Sigmoid colon (tissue), 7 donors: ENCODE data around the gene ASB18. TPM values are rescaled to one million over a fixed set of nuclear protein-coding genes. Genes with fewer than 3 reads are reported as not detected.

Source experiments
- DNase-seq: peaks from one replicate; pipeline ENCODE4 v3.0.0-alpha.2; 2019
- H3K27ac ChIP-seq, 4 donors: fragments of 200-600 bp; sonication (generic); one replicate each; pipeline ENCODE4 v1.5.1; 2016 to 2019; ENCODE audit warnings: mild to moderate bottlenecking in 1 of 4
- H3K27me3 ChIP-seq, 3 donors: fragments of 200-600 bp; sonication (generic); one replicate each; pipeline ENCODE4 v1.5.1; 2019; ENCODE audit warnings: mild to moderate bottlenecking in 1 of 3
- H3K36me3 ChIP-seq, 4 donors: fragments of 200-600 bp; sonication (generic); one replicate each; pipeline ENCODE4 v1.5.1; 2016 to 2019
- H3K4me1 ChIP-seq, 4 donors: fragments of 200-600 bp; sonication (generic); one replicate each; pipeline ENCODE4 v1.5.1; 2017 to 2019
- H3K4me3 ChIP-seq, 4 donors: fragments of 200-600 bp; sonication (generic); one replicate each; pipeline ENCODE4 v1.5.1; 2017 to 2019; ENCODE audit warnings: mild to moderate bottlenecking in 2 of 4, moderate library complexity in 1 of 4
- H3K9me3 ChIP-seq, 4 donors: fragments of 200-600 bp in 3 of 4; sonication (generic) in 3 of 4; one replicate each; pipeline versions ENCODE4 v1.5.1 to v1.6.1; 2013 to 2019
- EP300 ChIP-seq, 4 donors: sonication (generic); formaldehyde crosslinking; IDR thresholded peaks; one replicate each; pipeline ENCODE4 v1.6.1; 2017; ENCODE audit warnings: antibody characterized with exemption in 4 of 4
- POLR2A ChIP-seq, 2 donors: fragments of 450-650 bp; IDR thresholded peaks; one replicate each; pipeline ENCODE4 v1.6.1; 2016; ENCODE audit warnings: antibody characterized with exemption in 2 of 2, mild to moderate bottlenecking in 2 of 2, moderate library complexity in 2 of 2
- POLR2AphosphoS5 ChIP-seq, 4 donors: sonication (generic); formaldehyde crosslinking; IDR thresholded peaks; one replicate each; pipeline ENCODE4 v1.6.1; 2017; ENCODE audit warnings: antibody characterized with exemption in 4 of 4
- WGBS, 2 donors: extraction: QIAGEN DNeasy Blood & Tissue Kit; methylation state at CpG; one replicate each; pipeline ENCODE4 v1.1.7; 2013; 5-methylcytosine and 5-hydroxymethylcytosine counted together
- intact Hi-C: fragments of 100-400 bp; cut with DNase I; formaldehyde crosslinking; loops from one replicate; pipeline ENCODE4 v1.15.1; 2023
- polyA plus RNA-seq, 3 donors: library from polyadenylated mRNA; stranded (reverse); fragments of 200-250 nt; gene quantifications; one replicate each; pipeline ENCODE4 v1.2.3, GENCODE V29; 2013
- small RNA-seq, 3 donors: library from RNA; depleted of rRNA; stranded (forward); fragments of <200 nt; gene quantifications; one replicate each; pipeline ENCODE3, GENCODE V24; 2016
- total RNA-seq, 4 donors: library from RNA; depleted of rRNA; stranded (reverse); fragments of >200 nt; gene quantifications; one replicate each; pipeline ENCODE4 v1.1.0, GENCODE V29; 2016
- TF ChIP-seq, protein P1 (sequence below), 4 experiments: fragments of 450-650 bp in 3 of 4; fragments of 200-600 bp in 1 of 4; IDR thresholded peaks; one replicate each; pipeline ENCODE4 v1.5.1; 2016 to 2019; ENCODE audit warnings: antibody characterized with exemption in 4 of 4, mild to moderate bottlenecking in 3 of 4, moderate library complexity in 2 of 4
- donor health status: healthy with polysubstance abuse.
- donor health status: Bipolar disorder and iron deficiency.
- donor health status: healthy.

ASB18 gene
- total and polyA plus RNA-seq, 7 donors: not detected

DNA sequence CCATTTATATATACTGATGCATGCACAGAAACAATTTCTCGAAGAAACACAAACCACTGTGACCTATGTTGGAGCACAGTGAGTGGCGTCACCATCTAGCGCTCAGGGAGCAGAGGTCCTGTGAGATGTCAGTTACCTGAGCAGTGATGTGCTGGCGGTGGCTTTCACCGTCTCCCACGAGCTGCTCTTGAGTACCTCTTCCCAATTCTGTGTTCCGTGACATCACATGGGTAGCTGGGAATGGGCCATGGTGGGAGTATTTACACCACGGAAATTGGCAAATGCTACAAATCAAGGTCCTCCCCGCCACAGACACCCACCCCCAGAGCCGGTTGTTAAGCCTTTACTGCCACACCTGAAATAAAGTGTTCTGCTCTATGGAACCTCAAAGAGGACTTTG, 120.4 kb downstream of the ASB18 start:
- TF ChIP-seq EP300 (IDR thresholded peaks at IDR 0.05): no peak
- no peak for TF ChIP-seq POLR2A (IDR thresholded peaks at IDR 0.05)
- TF ChIP-seq, protein P1, sequence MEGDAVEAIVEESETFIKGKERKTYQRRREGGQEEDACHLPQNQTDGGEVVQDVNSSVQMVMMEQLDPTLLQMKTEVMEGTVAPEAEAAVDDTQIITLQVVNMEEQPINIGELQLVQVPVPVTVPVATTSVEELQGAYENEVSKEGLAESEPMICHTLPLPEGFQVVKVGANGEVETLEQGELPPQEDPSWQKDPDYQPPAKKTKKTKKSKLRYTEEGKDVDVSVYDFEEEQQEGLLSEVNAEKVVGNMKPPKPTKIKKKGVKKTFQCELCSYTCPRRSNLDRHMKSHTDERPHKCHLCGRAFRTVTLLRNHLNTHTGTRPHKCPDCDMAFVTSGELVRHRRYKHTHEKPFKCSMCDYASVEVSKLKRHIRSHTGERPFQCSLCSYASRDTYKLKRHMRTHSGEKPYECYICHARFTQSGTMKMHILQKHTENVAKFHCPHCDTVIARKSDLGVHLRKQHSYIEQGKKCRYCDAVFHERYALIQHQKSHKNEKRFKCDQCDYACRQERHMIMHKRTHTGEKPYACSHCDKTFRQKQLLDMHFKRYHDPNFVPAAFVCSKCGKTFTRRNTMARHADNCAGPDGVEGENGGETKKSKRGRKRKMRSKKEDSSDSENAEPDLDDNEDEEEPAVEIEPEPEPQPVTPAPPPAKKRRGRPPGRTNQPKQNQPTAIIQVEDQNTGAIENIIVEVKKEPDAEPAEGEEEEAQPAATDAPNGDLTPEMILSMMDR (IDR thresholded peaks at IDR 0.05): no peak
- no peak for TF ChIP-seq POLR2AphosphoS5 (IDR thresholded peaks at IDR 0.05)
- Histone ChIP-seq H3K27ac (no peak overlapping the region), H3K27me3 (peaks cover 0 to 47% (median 12%) of the 10 kb centered on the region in 3 donors), H3K36me3 (no peaks in the 10 kb centered on the region), H3K4me3 (no peak overlapping the region), H3K9me3 (no peaks in the 10 kb centered on the region), H3K4me1 (no peaks in the 10 kb centered on the region)
- intact Hi-C loops: no loop called here
- DNase-seq: peak; percentile 30
- 84 to 88% methylated on average over 10 of the region's 10 CpGs for WGBS, 2 donors

Small RNA genes within 50 kb of the gene (small RNA-seq; reads per million reads assigned to genes)
- gene RF00019 (0 reads per million in 3 donors), gene RNU1-31P (0 reads per million in 3 donors)

Other genes with a start within 250 kb of the ASB18 start
- gene GBX2, start 96.0 kb downstream of the ASB18 start, total RNA-seq: not detected
- gene GBX2, start 96.0 kb downstream of the ASB18 start, polyA plus RNA-seq: not detected